Measurements from ENCODE around the gene PXN.

DNA sequence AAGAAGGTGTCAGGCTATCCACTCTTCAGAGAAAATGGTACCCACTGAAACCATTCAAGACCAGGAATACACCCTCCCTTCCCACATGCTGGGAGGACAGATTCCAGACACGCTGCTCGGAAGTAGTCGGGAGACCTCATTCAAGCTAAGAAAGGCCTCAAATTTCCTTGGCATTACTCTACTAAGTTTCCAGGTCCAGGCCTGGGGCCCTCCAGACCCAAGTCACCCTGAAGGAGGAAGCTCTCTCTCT lies 37.6 kb downstream of the PXN start:
- TF ChIP-seq CTCF (IDR thresholded peaks at IDR 0.05) (no peak), EZH2phosphoT487 (IDR thresholded peaks at IDR 0.05) (no peak)
